ENCODE measurements around the gene FMN2.

- no peak for TF ChIP-seq CTCF (IDR thresholded peaks at IDR 0.05)
- no peak for TF ChIP-seq POLR2A (IDR thresholded peaks at IDR 0.05)
These were observed 270.4 kb downstream of the FMN2 start for GRCh38 chr1:240362046-240362445.
